ENCODE results near the gene ATP1A1. TPM values are rescaled to one million over a fixed set of nuclear protein-coding genes. Genes with fewer than 3 reads are reported as not detected.

Gene ATP1A1
- total RNA-seq, 1 experiment from 2014 or later = 181 TPM

- no peak for DNase-seq
- intact Hi-C loops (cut with micrococcal nuclease) = no loop called here
- H3K79me2 ChIP-seq (ENCODE audit: low read length) = peaks cover 10% of the 10 kb centered on the region; the same call in 1 of the 2 replicates
- no peaks in the 10 kb centered on the region for H3F3A ChIP-seq (ENCODE audit: low read length, unreplicated experiment)
- peak overlapping the region; percentile 81 for H3K4me3 ChIP-seq (ENCODE audit: low read length)
- no peaks in the 10 kb centered on the region for H3K9me3 ChIP-seq (ENCODE audit: low read length)
- H3K9me2 ChIP-seq (replicated peaks; ENCODE audit: low read length) = no peaks in the 10 kb centered on the region
- H3K27ac ChIP-seq (ENCODE audit: low read length) = no peak overlapping the region
- H3K27me3 ChIP-seq (ENCODE audit: low read length) = no peaks in the 10 kb centered on the region
- no peaks in the 10 kb centered on the region for H4K20me1 ChIP-seq (ENCODE audit: low read length)
- peak overlapping the region; percentile 97 for H3K9ac ChIP-seq (ENCODE audit: low read length)
- H3K4me2 ChIP-seq (ENCODE audit: low read length) = peak overlapping the region; percentile 99
- no peak for ATAC-seq
- peak overlapping the region; percentile 90 for H2AFZ ChIP-seq (ENCODE audit: low read length)
- POLR2A ChIA-PET (ENCODE audit: unreplicated experiment) = no interaction called here
- H3K36me3 ChIP-seq (ENCODE audit: low read depth, low read length) = no peaks in the 10 kb centered on the region
- no TSS peak for BruUV-seq (replicated peaks)
- peaks cover 16% of the 10 kb centered on the region for H3K4me1 ChIP-seq (ENCODE audit: insufficient read depth, low read length)
- TF ChIP-seq EZH2 (IDR thresholded peaks at IDR 0.05; ENCODE audit: low read length, unreplicated experiment) (no peak), EZH2phosphoT487 (IDR thresholded peaks at IDR 0.05; ENCODE audit: borderline replicate concordance, low read length) (no peak)
- CTCF ChIA-PET = no interaction called here
Measured at GRCh38 chr1:116417678-116418077, 44.6 kb downstream of the ATP1A1 start.

- Histone ChIP-seq H3K79me2 (ENCODE audit: low read length) (peaks cover 10% of the 10 kb centered on the region; the same call in 1 of the 2 replicates), H3K9ac (ENCODE audit: low read length) (peak overlapping the region; percentile 97), H3F3A (ENCODE audit: low read length, unreplicated experiment) (no peaks in the 10 kb centered on the region), H3K27ac (ENCODE audit: low read length) (peak overlapping the region; percentile 6; the same call in 1 of the 2 replicates), H3K4me1 (ENCODE audit: insufficient read depth, low read length) (peaks cover 16% of the 10 kb centered on the region), H3K4me3 (ENCODE audit: low read length) (peak overlapping the region; percentile 81), H3K9me2 (replicated peaks; ENCODE audit: low read length) (no peaks in the 10 kb centered on the region), H4K20me1 (ENCODE audit: low read length) (no peaks in the 10 kb centered on the region), H3K4me2 (ENCODE audit: low read length) (peak overlapping the region; percentile 99), H3K9me3 (ENCODE audit: low read length) (no peaks in the 10 kb centered on the region), H2AFZ (ENCODE audit: low read length) (peak overlapping the region; percentile 90), H3K36me3 (ENCODE audit: low read depth, low read length) (no peaks in the 10 kb centered on the region), H3K27me3 (ENCODE audit: low read length) (no peaks in the 10 kb centered on the region)
- TSS peak; percentile 80 for BruUV-seq (replicated peaks)
- DNase-seq (peak; percentile 76), ATAC-seq (peak; percentile 91)
- ChIA-PET POLR2A (ENCODE audit: unreplicated experiment) (interaction anchor here (0.6 kb wide), 3 partner anchors 42 to 45 kb away, joined by 3 to 5 read pairs (median 4); partner anchors contain the start of gene ATP1A1), CTCF (interaction anchor here (1.1 kb wide), 1 partner anchor 67 kb away, joined by 3 read pairs; no protein-coding TSS in a partner anchor)
- intact Hi-C loops (cut with micrococcal nuclease) = no loop called here
- TF ChIP-seq EZH2phosphoT487 (IDR thresholded peaks at IDR 0.05; ENCODE audit: borderline replicate concordance, low read length) (no peak), EZH2 (IDR thresholded peaks at IDR 0.05; ENCODE audit: low read length, unreplicated experiment) (no peak), CTCF (conservative IDR thresholded peaks at IDR 0.05; ENCODE audit: low read depth, low read length) (no peak)
Measured at GRCh38 chr1:116418091-116418830, 45.2 kb downstream of the ATP1A1 start.

GRCh38 chr1:116420417-116421200, 47.6 kb downstream of the ATP1A1 start:
- DNase-seq (peak; percentile 25), ATAC-seq (no peak)
- Histone ChIP-seq H4K20me1 (ENCODE audit: low read length) (no peaks in the 10 kb centered on the region), H3K27me3 (ENCODE audit: low read length) (no peaks in the 10 kb centered on the region), H3K79me2 (ENCODE audit: low read length) (peaks cover 10% of the 10 kb centered on the region; the same call in 1 of the 2 replicates), H3K27ac (ENCODE audit: low read length) (no peak overlapping the region), H3K4me3 (ENCODE audit: low read length) (no peak overlapping the region), H3K4me1 (ENCODE audit: insufficient read depth, low read length) (peaks cover 16% of the 10 kb centered on the region), H3K9ac (ENCODE audit: low read length) (no peak overlapping the region), H2AFZ (ENCODE audit: low read length) (no peak overlapping the region), H3K9me3 (ENCODE audit: low read length) (no peaks in the 10 kb centered on the region), H3K9me2 (replicated peaks; ENCODE audit: low read length) (no peaks in the 10 kb centered on the region), H3K4me2 (ENCODE audit: low read length) (no peak overlapping the region), H3F3A (ENCODE audit: low read length, unreplicated experiment) (no peaks in the 10 kb centered on the region), H3K36me3 (ENCODE audit: low read depth, low read length) (no peaks in the 10 kb centered on the region)
- intact Hi-C loops (cut with micrococcal nuclease) = no loop called here
- TF ChIP-seq CTCF (conservative IDR thresholded peaks at IDR 0.05; ENCODE audit: low read depth, low read length) = no peak
- no peak for TF ChIP-seq EZH2phosphoT487 (IDR thresholded peaks at IDR 0.05; ENCODE audit: borderline replicate concordance, low read length)
- TF ChIP-seq EZH2 (IDR thresholded peaks at IDR 0.05; ENCODE audit: low read length, unreplicated experiment) = no peak
- ChIA-PET POLR2A (ENCODE audit: unreplicated experiment) (no interaction called here), CTCF (no interaction called here)
- BruUV-seq (replicated peaks) = no TSS peak

Measured in PC-3 (cell line).